ENCODE data around the gene DNAJC27. TPM values are rescaled to one million over a fixed set of nuclear protein-coding genes. Genes with fewer than 3 reads are reported as not detected.

Gene DNAJC27
- total and polyA plus RNA-seq, 9 of the 15 experiments (the other 6 are each of a cell fraction or from before 2014, with no cell fraction given) = 0.53 to 5.9 (median 3.0) TPM

DNA sequence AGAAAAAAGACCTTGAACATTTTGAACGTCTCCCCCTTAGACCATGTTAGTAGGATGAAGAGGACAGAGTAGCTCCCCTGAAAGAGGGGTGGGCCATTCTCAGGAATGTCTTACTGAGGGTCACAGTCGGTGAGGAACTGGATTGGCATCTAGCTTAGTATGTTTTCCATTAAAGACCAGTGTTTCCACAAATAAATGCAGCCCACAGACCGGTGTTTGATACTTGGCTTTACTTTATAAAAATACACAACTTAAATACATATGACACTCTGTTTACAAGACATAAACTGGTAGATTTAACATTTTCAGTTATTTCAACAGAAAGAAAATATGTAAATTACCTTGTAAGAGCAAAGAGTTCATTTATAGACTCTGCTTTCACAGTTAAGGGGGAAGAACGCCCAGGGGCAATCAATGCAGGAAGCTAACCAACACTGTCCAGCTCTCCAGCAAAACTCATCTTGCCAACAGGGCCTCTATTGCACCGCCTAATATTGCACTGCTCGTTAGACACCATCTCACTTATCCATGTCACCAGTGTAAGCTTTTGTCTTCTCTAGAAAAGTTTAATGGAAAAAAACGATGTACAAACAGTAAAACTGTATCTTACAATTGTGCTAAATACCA, 28.2 kb downstream of the DNAJC27 start (continued):
- no peak for TF ChIP-seq CHCHD3 (CRISPR knock-in tag; IDR thresholded peaks at IDR 0.05)
- no peak for TF ChIP-seq MTA3 (IDR thresholded peaks at IDR 0.05; ENCODE audit: borderline replicate concordance)
- TF ChIP-seq ZNF3 (CRISPR knock-in tag; IDR thresholded peaks at IDR 0.05) = no peak

DNA sequence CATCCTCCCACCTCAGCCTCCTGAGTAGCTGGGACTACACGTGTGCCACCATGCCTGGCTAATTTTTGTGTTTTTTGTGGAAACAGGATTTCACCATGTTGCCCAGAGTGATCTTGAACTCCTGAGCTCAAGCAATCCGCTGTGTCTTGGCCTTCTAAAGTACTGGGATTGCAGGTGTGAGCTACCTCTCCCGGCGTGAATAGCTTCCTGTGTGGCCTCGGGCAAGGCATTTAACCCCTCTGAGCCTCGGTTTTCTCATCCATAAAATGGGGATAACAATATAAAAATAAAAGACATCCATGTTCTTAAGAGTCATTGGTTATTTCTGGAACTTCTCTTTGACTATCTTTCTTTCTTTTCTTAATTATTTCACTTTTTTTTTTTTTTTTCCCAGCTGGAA, 32.4 kb downstream of the DNAJC27 start:
- FAIRE-seq (no peak), ATAC-seq (no peak), DNase-seq (ENCODE audit: extremely low read depth in 1 of 4, low spot score in 3 of 4) (no peak)
- Histone ChIP-seq H3K36me3 (ENCODE audit: control insufficient read depth, insufficient read depth, low read length) (no peaks in the 10 kb centered on the region), H3K27me3 (ENCODE audit: control insufficient read depth in 2 of 2, insufficient read depth in 2 of 2, low read length in 2 of 2) (no peaks in the 10 kb centered on the region), H4K20me1 (replicated peaks; ENCODE audit: control insufficient read depth, insufficient read depth, low read length) (no peaks in the 10 kb centered on the region), H3K27ac (ENCODE audit: extremely low read depth, low read depth, low read length) (no peak overlapping the region), H3K9me1 (ENCODE audit: control insufficient read depth, insufficient read depth, low read length) (no peaks in the 10 kb centered on the region), H3K4me1 (replicated peaks in 1 of 2; ENCODE audit: control insufficient read depth in 2 of 2, insufficient read depth in 2 of 2, low read length in 2 of 2) (no peaks in the 10 kb centered on the region), H3K4me2 (ENCODE audit: insufficient read depth, low read length) (no peak overlapping the region), H3K9ac (ENCODE audit: insufficient read depth in 1 of 2, low read depth in 2 of 2, low read length in 2 of 2) (no peak overlapping the region), H2AFZ (ENCODE audit: low read depth, low read length) (no peak overlapping the region), H3K9me3 (replicated peaks; ENCODE audit: control insufficient read depth, insufficient read depth, low read depth, low read length) (no peaks in the 10 kb centered on the region), H3K79me2 (ENCODE audit: control insufficient read depth, insufficient read depth, low read length) (no peaks in the 10 kb centered on the region), H3K4me3 (no peak overlapping the region)
- ChIA-PET POLR2A (interaction anchor here (1.2 kb wide), 1 partner anchor 25 kb away, joined by 3 read pairs; no protein-coding TSS in a partner anchor), CTCF (ENCODE audit: low intra/inter-chr PET ratio) (no interaction called here)
- WGBS (ENCODE audit: insufficient coverage, low coverage, missing lambda C conversion rate) = 12% methylated on average over 6 of the region's 6 CpGs
- intact Hi-C loops (cut with micrococcal nuclease) = no loop called here
- TF ChIP-seq KDM1A (IDR thresholded peaks at IDR 0.05) (peak; percentile 13 to 42; a peak in 1 of 4 replicates), NUFIP1 (IDR thresholded peaks at IDR 0.05; ENCODE audit: partially characterized antibody) (no peak), RBM25 (IDR thresholded peaks at IDR 0.05; ENCODE audit: low read depth, low read length, severe bottlenecking) (peak; percentile 79), BCOR (IDR thresholded peaks at IDR 0.05) (peak; percentile 49; the same call in 1 of the 2 replicates)
- in situ Hi-C loops (cut with MboI) = no loop called here
- no TSS peak for BruUV-seq (replicated peaks)

All from K562 (cell line).